MV-4-11 (cell line): ENCODE data around the gene PAX9.
"Not testable (repeated sequence)": the region's sequence is repeated elsewhere in the genome, so short reads cannot be mapped to it uniquely, and the experiment has no call there.

ENCODE experiments used
- DNase-seq: peaks from one replicate; lab custom pipeline; 2025; lab: John Stamatoyannopoulos, UW

Gene PAX9

DNA sequence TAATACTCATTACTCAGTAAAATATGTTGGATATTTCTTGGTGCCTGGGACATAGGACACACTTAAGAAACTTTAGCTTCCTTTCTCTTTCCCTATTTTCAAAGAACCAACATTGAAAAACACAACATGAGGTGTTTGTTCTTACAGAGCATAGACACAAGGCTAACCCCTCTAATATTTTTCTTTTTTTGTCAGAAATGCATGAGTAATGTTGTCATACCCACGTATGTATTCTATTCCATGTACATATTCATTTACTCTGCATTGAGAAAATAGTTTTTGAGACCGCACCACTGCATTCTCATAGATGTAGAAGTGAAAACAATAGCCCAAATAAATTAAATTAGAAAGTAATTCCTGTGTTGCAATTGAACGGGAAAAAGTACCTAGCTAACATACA is 13.0 kb downstream of the PAX9 start:
- DNase-seq: no peak

DNA sequence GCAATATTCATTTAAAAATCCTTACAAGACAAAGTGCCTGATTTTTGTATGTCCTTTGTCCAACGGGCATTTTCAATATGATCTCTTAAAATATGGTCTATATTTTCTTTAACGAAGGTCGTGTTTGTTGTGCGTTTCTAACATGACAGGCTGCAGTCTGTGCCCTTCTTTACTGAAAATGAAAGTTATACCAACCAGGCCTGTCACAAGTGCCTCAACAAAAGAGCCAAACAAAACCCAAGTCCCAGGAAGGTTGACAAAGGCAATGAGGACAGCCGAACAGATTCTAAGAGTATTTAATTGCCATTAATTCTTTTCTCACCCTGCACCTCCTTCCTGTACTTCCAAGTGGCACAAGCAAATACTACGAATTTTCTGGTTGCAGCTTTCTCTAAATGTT is 13.9 kb downstream of the PAX9 start:
- DNase-seq: no peak

DNA sequence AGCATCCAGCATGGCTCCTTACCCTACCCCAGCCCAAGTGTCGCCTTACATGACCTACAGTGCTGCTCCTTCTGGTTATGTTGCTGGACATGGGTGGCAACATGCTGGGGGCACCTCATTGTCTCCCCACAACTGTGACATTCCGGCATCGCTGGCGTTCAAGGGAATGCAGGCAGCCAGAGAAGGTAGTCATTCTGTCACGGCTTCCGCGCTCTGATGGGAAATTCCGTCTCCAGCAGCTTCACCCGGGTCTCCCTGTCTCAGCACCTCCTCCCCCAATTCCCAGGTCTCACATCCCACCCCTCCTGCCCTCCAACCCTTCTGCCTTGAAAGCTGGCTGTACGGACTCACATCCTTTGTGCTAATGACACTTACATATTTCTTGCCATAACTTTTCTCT is 14.6 kb downstream of the PAX9 start:
- no peak for DNase-seq

DNA sequence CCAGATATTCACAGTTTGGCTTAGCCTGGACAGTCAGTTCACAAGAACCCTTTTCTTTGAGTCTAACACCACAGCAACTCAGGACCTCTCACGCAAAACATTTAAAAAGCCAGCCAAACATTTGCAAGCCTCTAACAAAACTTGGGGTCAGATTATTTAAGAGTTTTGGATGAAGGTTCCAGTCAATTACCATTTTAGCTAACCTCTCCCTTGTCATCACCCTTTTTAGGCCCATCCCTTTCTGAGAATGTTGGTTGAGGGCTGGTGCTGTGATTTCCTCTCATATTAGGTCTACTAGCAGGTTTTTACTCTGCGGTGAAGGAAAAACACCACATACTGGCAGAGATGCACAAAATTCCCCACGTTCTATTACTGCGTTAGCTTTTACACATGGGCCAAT is 20.7 kb downstream of the PAX9 start:
- no peak for DNase-seq

DNA sequence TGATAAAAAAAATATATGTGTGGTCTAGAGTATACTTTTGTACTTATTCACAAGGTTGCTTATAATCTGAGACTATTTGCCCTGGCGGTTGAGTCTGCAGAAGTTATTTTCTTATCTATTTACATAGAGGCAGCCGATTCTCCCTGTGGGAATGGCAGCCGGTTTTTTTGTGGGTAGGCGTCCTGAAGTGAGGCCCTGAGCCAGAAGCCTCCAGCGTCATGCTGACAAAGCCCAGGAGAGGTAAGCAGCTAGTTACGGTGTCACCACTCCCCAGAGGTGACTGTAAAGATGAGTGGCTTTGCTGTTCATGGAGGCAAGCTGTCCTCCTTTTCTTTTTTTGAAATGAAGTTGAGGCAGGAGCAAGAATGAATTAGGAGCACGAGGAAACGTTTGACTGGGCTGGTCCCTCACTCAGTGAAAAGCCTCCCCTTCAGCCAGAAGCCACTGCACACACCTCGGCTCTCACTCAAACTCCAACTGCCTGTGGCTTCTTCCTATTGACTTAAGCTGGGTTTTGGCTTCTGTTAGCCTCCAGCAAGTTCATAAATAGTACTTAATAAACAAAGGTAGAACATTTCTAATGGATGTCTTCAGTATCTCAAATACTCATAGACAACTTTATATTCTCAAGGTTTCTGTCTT is 21.5 kb downstream of the PAX9 start:
- no peak for DNase-seq

DNA sequence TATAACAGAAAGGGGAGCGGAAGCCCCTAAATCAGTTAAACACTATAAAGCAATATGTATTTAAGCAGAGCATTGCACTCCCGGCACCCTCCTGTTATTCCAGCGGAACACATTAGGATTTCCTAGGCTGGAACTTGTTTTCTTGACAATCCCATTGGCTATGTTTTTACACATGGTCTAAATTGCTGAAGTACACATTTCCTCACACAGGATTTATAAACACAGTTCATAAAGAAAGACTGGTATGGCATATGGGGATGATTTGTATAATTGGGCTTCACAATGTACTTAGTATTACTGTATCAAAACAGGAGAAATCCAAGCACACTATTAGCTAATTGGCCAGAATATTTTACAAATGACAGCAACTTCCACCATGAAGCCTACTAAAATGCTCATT is 23.3 kb downstream of the PAX9 start:
- DNase-seq: no peak

DNA sequence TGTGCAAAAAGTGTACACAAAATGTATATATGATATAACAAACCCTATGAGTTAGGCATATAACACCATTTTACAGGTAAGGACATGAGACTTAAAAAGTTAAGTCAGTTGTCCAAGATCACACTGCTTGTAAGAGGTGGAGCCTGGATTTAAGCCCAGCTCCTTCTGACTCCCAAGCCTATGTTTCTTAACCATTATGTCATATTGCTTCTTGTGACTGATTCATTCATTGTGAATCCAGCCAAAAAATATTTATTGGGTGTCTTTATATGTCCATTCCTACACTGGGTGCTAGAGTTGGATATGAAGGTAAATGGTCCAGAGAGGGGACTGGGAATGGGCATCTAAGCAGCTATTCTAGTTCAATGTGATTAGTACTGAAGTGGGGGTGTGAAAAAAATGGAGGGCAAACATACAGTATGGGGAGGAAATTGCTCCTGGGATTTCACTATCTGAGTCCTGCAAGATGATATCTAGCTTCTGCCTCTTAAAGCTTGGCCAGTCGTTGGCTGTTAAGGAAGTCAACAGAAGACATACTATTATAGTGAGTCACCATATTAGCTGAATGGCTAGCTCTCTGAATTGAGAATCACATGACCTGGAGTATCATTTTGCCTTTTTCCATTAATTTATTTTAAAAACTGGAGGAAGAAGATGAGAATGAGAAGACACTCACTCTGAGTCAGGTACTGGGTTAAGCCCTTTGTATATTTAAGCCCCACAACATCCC is 28.8 kb downstream of the PAX9 start:
- DNase-seq: no peak

DNA sequence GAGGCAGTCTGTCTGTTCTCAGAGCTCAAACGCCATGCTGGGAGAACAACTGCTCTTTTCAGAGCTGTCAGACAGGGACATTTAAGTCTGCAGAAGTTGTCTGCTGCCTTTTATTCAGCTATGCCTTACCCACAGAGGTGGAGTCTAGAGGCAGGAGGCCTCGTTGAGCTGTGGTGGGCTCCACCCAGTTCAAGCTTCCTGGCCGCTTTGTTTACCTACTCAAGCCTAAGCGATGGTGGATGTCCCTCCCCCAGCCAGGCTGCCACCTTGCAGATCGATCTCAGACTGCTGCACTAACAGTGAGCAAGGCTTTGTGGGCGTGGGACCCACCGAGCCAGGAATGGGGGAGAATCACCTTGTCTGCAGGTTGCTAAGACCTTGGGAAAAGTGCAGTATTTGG is 37.8 kb downstream of the PAX9 start:
- not testable (repeated sequence) for DNase-seq

DNA sequence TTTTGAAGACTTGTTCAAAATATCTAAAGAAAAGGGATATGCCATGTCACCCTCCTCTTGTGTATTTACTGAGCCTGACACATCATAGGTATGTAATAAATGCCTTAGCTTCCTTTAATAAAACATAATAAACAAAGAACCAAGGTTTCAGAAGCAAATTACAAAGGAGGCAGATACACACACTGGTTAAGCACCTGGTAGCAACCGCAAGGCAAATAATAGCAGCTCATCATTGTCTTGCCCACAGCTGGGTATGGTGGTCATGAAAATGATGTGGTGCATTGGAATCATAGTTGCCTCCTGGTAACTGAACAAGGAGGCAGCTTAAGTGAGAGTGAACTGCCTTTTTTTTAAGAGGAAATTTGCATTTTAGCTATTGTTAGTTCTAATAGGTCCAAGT is 39.0 kb downstream of the PAX9 start:
- DNase-seq: no peak

DNA sequence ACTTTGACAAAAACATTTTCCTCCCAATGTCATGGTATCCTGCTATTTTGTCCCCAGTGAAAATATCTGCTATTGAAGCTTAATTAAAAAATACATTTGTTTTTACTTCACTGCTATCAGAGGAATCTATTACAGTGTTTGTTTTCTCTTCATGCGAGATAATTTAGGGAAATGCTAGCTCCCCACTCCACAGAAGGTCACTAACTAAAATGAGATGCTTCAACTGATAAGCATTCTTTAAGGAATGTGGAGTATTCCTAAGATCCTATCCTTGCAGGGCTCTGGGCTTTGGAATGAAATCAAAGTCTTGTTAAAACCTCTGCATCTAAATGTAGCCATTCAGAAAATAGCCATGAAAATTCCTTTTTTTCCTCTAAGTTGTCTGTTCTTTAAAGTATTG is 39.5 kb downstream of the PAX9 start:
- no peak for DNase-seq

DNA sequence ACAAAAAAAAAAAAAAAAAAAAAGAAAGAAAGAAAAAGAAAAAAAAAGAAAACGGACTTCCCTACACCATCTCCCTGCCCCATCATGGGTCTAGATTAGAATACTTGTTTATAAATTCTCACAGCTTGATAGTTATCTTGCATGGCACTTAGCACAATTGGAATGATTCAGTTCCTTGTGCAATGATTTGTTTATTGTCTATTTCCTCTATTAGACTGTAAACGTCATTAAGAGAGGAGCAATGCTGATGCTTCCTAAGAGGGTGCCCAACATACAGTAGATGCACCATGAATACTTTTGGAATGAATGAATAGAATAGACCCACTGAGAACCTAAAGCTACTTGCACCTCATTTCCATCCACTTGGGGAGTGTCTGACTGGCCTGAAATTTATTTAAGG is 40.8 kb downstream of the PAX9 start:
- DNase-seq: no peak

DNA sequence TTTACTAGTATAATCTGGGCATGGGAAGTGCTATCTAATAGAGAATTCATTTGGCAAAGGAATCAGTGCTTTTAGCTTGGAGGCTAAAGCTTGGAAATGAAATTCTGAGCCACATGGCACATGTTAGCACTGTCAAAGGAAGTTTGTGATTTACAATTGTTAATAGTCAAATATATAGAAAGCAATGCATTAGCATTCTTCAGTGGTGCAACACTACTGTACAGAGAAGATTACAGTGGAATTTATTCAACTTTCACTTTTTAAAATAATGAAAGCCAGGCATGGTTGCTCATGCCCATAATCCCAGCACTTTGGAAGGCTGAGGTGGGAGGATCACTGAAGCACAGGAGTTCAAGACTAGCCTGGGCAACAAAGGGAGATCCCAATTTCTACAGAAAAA is 45.9 kb downstream of the PAX9 start:
- no peak for DNase-seq

DNA sequence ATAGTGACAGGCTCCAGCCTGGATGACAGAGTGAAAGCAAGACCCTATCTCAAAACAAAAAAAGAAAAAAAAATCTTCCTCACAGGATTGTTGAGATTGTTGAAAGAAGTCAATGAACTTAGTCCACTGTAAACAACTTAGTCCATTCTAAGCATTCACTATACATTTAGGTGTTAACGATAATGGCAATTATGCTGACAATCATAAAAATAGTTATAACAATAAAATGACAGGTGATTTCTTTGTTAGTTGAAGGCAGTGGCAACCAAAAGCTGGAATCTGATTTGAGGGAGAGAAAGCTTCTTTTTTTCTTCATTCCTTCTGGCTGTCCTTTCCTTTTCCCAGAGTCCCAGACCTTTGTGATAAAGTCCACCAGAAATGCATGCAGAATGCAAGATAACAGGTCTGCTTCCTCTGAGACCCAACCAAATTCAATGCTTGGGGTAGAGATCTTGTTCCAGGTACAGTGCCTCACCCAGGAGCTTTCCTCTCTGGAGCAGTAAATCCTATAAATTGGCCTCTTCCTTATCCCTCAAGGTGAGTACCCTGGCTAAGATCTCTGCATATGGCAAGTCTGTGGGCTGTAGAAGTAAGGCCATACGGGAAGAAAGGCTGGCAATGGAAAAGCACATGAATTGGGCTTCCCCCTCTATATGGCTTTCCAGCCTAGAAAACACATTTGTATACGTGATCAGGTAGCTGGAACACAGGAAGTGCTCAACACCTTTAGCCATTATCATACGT is 52.5 kb downstream of the PAX9 start:
- DNase-seq: no peak

DNA sequence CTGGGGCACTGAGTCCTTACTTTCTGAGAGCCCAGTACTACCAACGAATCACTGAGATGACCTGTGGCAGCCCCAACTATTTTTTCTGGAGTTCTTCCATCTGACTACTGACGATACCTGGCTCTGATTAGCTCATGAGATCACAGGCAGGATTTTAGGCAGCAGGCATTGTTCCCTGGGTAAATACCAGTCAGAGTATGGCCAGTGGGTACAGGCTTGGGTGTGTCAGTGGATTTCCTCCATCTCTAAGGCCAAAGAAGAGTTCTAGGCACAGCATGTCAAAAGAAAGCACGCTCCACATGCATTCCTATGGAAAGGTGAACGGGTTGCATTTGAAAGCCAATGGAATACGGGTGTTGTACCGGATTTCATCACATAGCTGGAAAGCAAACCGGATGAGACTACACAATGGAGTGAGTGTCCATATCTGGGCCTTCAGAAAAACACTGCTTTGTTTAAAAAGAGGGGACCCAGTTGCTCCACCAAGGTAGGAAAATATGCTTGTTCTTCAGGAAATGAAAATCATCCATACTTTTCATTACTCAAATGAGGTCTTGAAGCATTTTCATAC is 55.0 kb downstream of the PAX9 start:
- DNase-seq: no peak

DNA sequence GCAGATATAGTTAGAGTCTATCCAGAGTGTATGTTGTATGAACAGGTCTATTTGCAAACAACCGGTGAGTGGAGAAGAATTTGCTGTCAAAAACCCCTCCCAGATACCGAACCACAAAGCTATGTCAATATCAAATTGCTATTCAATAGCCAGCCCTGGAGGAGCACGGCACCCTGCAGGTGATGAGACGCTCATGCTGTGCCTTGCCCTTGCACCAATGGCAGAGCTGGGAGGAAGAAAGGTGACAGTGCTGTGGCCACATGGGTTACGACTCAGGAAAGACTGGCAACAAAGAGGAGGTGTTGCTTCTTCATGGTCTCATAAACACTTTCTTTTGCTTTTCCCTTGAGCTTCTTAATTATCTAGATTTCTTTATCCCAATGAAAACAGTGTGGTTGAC is 55.7 kb downstream of the PAX9 start:
- no peak for DNase-seq

DNA sequence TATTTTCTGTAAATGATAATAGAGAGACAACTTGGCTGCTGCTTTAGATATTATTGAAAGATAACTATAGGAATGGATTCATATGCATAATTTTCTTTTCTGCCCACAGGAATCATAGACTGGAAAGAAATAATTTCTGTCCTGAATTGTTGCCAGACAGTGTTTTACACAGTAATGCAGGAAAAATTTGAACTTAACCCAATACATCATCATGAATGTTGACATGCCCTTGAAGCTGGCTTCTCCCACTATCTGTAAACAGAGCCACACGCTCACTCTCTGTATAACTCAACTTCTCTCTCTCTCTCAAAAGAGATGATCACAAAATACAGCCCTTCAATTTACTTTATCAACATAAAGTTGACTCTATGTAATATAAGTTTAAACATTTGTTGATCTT is 56.6 kb downstream of the PAX9 start:
- DNase-seq: no peak

DNA sequence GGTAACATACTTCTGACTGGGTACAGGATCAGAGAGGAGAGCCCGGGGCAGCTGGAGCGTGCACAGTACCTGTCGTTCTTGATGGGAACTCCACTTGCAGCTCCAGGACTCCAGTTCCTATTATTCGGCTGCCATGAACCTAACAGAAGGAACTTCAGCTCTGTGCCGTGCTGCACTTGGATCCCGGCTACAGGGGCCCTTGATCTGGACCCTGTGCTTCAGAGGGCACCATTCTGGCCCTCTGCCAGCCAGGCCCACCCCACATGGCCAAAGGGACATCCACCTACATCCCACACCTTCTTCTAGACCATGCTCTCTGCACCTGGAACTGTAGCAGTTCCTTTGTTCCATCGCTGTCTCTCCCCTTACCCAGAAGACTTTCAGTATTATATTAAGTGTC is 58.2 kb downstream of the PAX9 start:
- no peak for DNase-seq

DNA sequence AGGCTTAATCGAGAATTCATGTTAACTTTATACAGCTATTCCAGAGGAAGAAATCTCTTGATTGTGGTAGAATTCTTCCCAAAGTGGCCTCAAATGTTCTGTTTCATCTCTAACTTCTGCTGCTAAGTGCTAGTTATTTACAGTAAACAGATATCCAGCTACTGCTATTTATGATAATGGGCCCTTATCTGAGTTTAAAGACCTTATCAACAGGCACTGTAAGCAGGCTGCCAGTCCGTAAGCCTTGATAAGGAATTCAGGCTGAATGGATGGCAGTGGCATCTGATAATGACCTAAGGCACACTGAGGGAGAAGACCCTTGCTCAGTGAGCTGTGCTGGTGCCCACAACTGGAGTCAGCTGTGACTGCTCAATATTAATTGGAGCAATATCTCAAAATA is 59.0 kb downstream of the PAX9 start:
- DNase-seq: no peak

DNA sequence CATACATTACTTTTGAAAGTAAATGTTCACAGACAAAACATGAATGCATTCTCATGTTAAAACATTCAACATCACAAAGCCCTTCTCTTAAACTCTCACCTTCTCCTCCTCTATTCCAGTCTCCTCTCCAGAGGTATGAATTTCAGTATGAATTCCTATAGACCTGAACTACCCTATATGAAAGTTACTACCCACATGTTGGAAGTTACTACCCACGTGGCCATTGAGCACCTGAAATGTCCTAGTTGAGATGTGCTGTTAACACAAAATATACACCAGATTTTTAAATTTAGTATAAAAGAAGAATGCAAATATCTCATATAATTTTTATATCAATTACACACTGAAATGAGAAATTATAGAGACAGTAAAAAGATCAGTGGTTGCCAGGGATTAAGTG is 60.2 kb downstream of the PAX9 start:
- no peak for DNase-seq

DNA sequence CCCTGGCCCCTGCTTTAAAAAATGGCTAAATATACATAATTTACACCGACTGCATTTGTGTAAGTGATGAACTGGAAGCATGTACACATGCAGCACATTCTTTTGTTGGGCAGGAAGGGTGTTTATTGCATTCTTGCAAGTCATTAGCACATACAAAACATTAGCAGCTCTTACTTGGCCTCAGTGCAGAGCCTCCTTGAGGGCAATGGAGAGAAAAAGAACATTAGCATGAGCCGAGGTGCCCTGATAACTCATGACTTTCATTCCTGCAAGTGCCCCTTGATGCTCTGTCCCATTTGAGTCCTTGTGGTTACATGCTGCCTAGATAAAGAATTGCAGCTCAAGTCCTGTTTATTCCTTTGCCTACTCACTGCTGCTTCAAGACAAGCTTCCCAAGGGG is 61.9 kb downstream of the PAX9 start:
- DNase-seq: no peak

DNA sequence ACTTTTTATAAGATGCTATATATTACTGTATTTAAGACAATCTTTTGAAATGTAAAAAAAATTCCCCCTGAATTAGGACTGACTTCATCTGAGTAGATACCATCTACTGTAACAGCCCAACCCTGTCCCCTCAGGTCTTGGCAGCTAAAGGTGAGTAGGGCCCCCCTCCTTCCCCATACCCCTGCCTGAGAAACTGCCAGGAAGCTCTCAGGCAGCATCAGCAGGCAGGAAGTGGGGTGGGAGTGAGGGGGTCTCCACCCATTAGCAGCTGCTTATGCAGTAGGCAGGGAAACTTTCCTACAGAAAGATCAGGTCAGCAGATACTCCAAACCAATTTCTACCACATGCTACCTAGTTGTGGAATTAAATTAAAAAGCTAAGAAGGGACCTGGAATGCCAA is 62.5 kb downstream of the PAX9 start:
- no peak for DNase-seq

DNA sequence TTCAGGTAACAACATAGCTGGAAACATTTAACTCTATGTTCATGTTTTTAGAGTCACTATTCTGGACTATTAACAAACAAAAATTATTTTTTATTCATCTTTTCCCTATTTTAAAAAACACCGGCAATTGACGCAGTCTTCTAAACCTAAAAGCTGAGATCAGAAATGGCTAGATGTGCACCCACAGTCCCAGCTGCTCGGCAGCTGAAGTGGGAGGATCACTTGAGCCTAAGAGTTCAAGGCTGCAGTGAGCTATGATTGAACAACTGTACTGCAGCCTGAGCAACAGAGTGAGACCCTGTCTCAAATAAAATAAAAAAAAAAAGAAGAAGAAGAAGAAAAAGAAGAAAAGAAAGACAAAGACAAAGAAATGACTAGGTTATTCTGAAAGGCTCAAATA is 64.5 kb downstream of the PAX9 start:
- DNase-seq: no peak
